HG03432 (cell line): ENCODE results near the gene VDAC1.
A peak's percentile ranks its signal among the peaks of the same experiment; 100 is the strongest.

Source experiments
- ATAC-seq: cut with Tn5 transposase; IDR thresholded peaks from one replicate; pipeline ENCODE4 v1.9.1; 2021; ENCODE audit warnings: mild to moderate bottlenecking, moderate library complexity; ENCODE audit not compliant: unreplicated experiment

Gene VDAC1

GRCh38 chr5:134025786-134026185 lies 21.0 kb upstream of the VDAC1 start:
- ATAC-seq = no peak

GRCh38 chr5:134024811-134025210 lies 20.0 kb upstream of the VDAC1 start:
- no peak for ATAC-seq

- ATAC-seq = no peak
Observed at GRCh38 chr5:134022333-134022732, 17.6 kb upstream of the VDAC1 start.

- ATAC-seq = no peak
Observed at GRCh38 chr5:134020188-134020587, 15.4 kb upstream of the VDAC1 start.

DNA sequence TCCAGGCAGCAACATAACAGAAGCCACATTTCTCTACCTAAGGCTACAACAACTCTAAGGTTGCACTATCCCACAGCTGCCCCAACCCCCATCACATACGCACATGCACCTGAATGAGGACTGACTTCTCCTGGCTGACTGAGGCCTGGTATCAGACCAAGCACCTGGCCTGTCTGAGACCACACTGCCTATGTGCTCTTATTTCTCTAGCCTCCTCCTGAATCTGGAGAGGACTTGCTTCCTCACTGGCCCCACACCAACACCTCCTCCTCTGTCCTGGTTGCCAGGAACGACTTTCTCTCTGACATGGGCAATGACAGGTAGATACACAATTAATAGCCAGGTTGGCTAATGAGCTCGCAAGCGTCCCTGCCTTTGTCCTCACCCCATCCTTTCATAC lies 14.9 kb upstream of the VDAC1 start:
- no peak for ATAC-seq

DNA sequence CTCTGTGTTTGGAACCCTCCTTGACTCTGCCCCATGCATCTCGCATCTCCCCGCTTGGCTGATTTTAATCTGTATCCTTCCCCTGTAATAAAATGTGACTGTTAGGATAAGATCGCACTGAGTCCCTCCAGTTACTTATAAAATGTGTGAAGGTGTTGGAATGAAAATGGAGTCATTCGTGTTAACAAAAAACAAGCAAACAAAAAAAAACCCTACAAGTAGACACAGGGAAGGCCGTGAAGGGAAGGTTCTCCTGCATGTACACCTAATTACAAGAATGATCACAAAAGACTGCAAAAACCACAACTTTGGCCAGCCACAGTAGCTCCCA lies 14.2 kb upstream of the VDAC1 start:
- no peak for ATAC-seq

DNA sequence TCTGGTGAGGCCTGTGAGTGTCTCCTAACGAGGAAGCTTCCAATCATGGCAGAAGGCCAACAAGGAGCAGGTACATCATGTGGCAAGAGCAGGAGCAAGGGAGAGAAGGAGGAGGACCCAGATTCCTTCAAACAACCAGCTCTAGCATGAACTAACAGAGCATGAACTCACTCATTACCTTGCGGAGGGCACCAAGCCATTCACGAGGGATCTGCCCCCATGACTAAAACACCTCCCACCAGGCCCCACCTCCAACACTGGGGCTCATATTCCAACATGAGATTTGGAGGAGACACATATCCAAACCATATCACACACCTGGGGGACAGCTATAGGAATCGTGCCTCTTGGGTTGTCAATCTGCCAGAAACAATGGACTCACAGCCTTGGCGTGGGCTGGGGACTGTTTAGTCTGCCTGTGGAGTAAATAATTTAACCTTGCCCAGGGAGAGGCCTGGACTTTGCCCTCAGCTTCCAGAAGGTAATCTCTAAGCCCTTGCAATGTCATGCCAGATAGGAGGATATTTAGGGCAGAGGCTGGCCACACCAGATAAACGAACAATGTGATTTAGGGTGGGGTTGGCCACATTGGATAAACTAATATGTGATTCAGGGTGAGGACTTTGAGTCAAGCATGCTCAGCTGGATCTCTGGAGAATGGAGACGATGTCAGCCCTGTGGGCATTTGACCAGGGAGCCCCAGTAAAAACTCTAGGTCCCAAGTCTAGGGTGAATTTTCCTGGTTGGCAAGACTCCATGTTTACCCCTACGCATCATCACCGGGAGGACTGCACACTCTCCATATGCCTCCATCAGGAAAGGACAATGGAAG lies 13.6 kb upstream of the VDAC1 start:
- no peak for ATAC-seq

GRCh38 chr5:134008266-134008749 lies 3.5 kb upstream of the VDAC1 start:
- no peak for ATAC-seq

DNA sequence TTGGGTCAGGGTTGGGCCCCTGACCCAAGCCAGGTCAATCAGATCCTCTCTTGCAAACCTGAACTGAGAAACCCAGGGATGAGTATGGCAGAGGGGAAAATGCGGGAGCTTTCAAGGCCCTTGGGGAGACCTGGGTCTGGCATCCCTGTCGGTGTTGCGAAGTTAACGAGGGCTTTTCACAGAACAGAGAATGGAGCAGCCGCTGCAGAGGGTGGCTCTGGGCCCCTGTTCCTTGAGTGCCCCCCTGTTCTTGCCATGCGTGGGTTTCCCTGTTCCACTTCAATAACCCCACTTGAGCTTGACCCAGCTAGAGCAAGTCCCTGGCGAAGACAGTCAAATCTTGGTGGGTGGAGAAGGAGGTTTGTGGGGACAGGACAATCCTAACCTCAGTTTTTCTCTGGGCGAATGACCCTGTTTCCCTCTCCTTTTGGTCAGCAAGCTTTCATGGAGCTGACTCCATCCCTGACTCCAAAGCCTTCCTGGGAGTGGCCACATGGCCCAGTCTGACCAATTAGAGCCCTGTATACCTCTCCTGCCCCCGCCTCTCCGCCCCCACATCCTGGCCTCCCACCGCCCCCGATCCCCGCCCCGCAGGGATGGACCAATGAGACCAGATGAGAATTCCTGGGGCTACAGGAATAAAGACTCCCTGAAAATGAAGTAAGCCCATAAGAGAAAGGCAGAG lies 2.9 kb upstream of the VDAC1 start:
- ATAC-seq = no peak

DNA sequence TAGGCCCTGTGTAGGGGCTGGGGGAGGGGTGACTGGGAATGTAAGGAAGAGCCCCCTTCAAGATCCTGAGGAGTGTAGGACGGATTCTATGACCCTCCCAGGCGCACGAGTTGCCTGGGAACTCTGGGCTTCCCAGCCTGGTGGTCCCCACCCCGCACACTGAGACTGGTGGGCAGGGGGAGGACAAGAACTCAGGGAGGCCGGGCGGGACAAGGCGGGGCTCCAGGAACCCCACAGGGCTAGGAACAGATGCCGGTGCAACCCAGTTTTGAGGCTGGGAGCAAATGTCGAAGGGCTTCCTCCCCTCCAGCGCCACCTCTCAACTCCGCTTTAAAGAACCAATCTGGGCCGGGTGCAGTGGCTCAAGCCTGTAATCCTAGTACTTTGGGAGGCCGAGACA lies 1.3 kb upstream of the VDAC1 start:
- no peak for ATAC-seq

- peak; percentile 26 for ATAC-seq
Observed at GRCh38 chr5:134005417-134006061, 764 bp upstream of the VDAC1 start.

- ATAC-seq = peak; percentile 28
Observed at GRCh38 chr5:134003817-134004625, 754 bp downstream of the VDAC1 start.

DNA sequence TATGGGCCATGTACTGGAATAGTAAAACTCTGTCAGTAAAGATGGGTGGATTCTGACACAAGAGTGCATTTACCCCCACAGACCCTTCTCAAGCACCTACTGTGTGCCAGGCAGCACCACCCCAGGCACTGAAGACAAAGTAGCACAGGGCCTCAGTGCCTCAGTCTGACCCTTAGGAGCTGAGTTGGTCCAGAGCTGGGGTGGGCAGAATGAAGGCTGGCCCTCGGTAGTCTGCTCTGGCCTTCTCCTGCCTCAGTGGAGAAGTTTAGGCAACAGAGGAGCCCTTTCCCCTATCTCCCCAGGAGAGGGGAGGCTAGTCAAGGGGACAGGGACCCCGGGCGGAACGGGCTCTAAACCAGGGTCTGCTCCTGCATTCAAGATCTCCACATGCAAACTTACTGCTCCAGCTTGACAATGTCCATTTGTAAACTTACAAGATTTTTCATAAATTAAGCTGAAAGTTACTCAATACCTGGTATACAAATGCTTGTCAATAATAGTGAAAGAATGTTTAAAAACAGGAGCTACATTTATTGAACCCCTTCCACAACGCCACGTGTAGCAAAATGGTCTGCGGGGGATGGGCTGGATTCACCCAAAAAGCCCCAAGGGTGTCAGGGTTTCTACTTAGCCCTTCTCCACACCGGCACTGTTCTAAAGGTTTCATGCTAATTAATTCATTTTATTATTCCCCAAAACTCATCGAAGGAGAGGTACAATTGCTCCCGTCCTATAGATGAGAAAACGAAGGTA lies 1.5 kb downstream of the VDAC1 start:
- no peak for ATAC-seq

DNA sequence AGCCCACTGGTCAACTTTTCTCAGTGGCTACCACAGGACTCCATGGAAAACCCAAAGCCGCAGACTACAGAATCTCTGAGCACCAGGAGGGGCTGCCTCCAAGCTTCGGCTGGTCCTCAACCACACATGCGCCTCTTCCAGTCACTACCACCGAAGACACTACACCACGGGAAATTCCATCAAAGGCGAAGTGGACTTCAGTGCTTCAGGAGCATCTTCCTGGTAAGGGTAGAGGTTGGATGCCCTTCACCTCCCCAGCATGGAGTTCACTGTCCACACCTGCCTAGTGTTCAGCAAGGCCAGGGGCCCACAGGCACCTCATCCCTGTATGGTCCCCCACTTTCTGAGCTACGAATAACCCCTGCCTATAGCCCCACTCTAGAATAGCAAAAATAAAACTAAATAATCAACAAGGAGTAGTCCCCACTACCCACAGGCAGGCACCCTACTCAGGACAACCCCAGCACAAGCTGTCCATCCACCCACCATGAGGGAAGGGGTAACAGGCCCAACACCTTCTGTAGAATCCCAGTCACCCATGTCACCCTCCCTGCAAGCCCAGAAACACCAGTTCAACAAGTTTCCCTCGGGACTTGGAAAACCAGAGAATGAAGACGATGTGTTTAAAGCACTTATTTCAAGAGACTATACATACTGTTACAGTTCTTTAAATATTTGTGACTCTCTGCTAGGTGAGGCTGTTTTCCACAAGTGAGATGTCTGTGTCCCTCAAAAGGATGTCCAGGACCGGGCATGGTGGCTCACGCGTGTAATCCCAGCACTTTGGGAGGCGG lies 2.6 kb downstream of the VDAC1 start:
- no peak for ATAC-seq

DNA sequence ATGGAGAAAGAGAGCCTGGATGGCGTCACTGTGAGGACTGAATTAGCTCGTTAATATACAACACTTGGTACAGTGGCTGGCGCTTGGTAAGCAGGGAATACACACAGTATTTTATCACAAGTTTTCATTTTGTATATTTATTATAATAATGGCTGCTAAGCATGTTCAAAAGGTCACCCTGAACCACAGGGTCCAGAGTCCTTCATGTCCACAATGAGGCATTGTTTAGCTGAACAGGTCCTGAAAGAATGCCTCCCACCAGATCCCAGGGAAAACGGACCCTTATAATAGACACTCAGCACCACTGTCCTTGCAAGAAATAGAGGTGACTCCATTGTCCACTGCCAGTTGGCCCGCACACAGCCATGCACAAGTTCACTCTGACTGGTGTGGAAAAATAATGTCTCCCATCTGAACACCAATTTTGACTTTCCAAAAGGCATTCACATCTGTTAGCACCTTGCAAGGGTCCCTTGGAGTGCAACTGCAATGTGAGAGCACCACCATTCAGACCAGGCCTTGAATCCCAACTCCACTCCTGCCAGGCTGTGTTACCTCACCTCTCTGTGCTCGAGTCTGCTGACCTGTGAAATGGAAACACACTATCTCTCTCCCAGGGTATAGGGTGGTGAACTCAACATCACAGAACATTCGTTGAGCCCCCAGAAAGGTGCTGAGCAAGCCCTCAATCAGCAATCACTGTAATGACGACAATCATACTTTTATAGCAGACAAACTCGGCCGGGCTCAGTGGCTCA lies 3.9 kb downstream of the VDAC1 start:
- ATAC-seq = no peak

- ATAC-seq = no peak
Observed at GRCh38 chr5:134000091-134000511, 4.7 kb downstream of the VDAC1 start.

- no peak for ATAC-seq
Observed at GRCh38 chr5:133998807-133999206, 6.0 kb downstream of the VDAC1 start.

GRCh38 chr5:133998042-133998441 lies 6.7 kb downstream of the VDAC1 start:
- no peak for ATAC-seq
